HG03139 (cell line): Measurements from ENCODE around the gene DAPK1.
"Not testable (repeated sequence)": the region's sequence is repeated elsewhere in the genome, so short reads cannot be mapped to it uniquely, and the experiment has no call there.

Experiments
- ATAC-seq: cut with Tn5 transposase; IDR thresholded peaks from one replicate; pipeline ENCODE4 v1.9.1; 2021; ENCODE audit not compliant: unreplicated experiment

The DAPK1 gene

GRCh38 chr9:87498046-87498810, 561 bp downstream of the DAPK1 start:
- peak; percentile 22 for ATAC-seq

- ATAC-seq: no peak
Measured at GRCh38 chr9:87498811-87499360, 1.2 kb downstream of the DAPK1 start.

GRCh38 chr9:87499424-87500017, 1.9 kb downstream of the DAPK1 start:
- no peak for ATAC-seq

GRCh38 chr9:87500491-87501270, 3.0 kb downstream of the DAPK1 start:
- no peak for ATAC-seq

- not testable (repeated sequence) for ATAC-seq
Measured at GRCh38 chr9:87501271-87501656, 3.6 kb downstream of the DAPK1 start.

DNA sequence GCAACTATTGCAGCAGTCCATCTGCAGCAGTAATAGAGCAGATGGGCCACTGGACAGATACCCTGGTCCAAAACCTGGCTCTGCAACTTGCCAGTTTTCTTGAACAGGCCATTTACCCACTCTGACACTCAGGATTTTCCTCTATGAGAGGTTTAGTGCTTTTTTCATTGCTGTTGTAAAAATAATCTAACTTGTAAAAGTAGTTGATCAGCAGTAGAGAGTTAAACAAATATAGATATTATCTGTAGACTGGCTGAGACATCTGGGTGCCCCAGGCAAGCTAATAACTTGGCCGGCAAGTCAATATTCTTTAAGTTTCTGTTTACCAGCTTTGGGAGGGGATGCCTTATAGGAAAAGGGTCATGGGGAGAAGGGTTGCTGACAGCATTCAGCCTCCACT, 4.1 kb downstream of the DAPK1 start:
- ATAC-seq: no peak

GRCh38 chr9:87502391-87503221, 4.9 kb downstream of the DAPK1 start:
- no peak for ATAC-seq

DNA sequence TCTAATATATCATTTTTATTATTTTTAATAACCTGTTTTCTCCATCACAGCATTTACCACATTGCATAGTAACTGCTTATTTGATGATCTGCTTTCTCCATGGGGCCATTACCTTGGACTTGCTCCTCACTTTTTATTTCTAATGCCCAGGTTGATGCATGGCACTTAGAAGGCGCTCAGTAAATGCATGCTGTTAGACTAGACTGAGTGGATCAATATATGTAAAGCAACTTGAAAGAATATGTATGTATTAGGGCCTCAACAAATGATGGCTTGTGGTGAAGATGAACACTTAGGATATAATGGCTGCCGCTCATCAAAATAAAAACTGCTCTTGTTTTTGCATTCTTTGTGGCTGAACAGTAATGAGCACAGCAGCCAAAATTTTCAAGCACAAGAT, 5.8 kb downstream of the DAPK1 start:
- no peak for ATAC-seq

DNA sequence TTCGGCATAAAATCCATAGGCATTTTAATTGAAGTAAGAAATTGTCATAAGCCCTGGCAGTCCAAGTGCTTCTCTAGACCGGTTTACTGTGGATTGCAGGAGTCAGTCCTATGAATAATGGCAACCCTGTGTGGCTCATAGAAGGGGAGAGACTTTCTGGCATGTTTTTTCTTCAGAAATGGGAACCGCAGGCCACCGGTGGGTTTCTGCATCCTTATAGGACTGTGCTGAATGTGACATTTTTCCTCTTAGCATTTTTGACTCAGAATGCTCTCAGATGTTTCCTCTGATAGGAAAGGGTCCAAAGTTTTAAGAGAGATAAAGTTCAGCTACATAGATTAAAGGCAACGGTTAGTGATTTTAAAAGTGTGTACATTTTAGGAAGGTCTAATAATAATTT, 6.3 kb downstream of the DAPK1 start:
- no peak for ATAC-seq

GRCh38 chr9:87504938-87505337, 7.3 kb downstream of the DAPK1 start:
- ATAC-seq: no peak

- ATAC-seq: no peak
Measured at GRCh38 chr9:87505869-87506678, 8.4 kb downstream of the DAPK1 start.

DNA sequence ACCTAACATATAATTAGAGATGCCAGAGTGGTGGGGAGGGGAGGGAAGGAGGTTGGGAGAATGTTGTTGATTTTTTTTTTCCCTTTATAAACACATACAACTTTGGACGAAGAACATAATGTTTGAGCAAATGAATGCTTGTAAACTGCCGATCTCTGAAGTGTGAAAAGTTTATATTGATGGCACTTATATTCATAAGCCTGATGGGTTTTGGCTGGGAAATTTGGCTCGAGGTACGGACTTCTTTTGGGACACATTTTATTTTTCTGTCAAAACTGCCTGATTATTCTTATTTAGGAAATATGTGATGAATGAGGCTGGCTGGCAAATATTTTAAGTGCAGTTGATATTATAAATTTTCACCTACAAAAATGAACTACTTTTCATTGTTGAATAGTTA, 9.9 kb downstream of the DAPK1 start:
- no peak for ATAC-seq

GRCh38 chr9:87510252-87510683, 12.6 kb downstream of the DAPK1 start:
- no peak for ATAC-seq

DNA sequence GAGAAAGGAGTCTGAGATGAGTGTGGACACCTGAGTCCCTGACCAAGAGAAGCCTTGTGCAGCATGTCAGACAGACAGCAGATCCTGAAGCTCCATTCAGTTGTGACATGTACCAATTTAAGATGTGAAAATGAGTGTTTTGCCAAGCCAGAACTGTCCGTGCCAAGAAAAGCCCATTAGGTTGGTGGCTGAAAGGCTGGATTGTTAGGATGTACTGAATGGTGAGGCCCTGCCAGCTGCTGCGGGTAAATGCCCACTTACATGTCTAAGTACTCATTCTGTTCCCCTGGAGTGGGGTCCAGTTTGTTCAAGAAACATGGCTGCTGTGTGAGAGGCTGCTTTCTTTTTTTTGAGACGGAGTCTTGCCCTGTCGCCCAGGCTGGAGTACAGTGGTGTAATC, 14.6 kb downstream of the DAPK1 start:
- no peak for ATAC-seq

- no peak for ATAC-seq
Measured at GRCh38 chr9:87513161-87513560, 15.5 kb downstream of the DAPK1 start.

- no peak for ATAC-seq
Measured at GRCh38 chr9:87513880-87514535, 16.3 kb downstream of the DAPK1 start.

- no peak for ATAC-seq
Measured at GRCh38 chr9:87515006-87515405, 17.3 kb downstream of the DAPK1 start.

GRCh38 chr9:87515588-87516221, 18.0 kb downstream of the DAPK1 start:
- no peak for ATAC-seq
